AG10803 (cell line): ENCODE results near the gene LGALSL.
"Not testable (repeated sequence)": the region's sequence is repeated elsewhere in the genome, so short reads cannot be mapped to it uniquely, and the experiment has no call there.

Experiments used
- DNase-seq: peaks from one replicate; pipeline ENCODE4 v3.0.0; 2010; ENCODE audit warnings: low read depth
- H3K4me3 ChIP-seq: 2 replicates; pipeline ENCODE4 v1.5.1; 2011; ENCODE audit warnings: mild to moderate bottlenecking, low read length, control low read depth
- CTCF ChIP-seq: conservative IDR thresholded peaks from 2 replicates; pipeline ENCODE4 v1.5.1; 2011; ENCODE audit warnings: mild to moderate bottlenecking, low read length, control low read depth, inconsistent platforms

The LGALSL gene

GRCh38 chr2:64442801-64443429 is 11.0 kb upstream of the LGALSL start:
- H3K4me3 ChIP-seq, result no peak overlapping the region
- no peak for DNase-seq
- TF ChIP-seq CTCF, result no peak

- not testable (repeated sequence) for H3K4me3 ChIP-seq, DNase-seq
Measured at GRCh38 chr2:64445970-64446369, 8.0 kb upstream of the LGALSL start.

GRCh38 chr2:64447317-64448040 is 6.5 kb upstream of the LGALSL start:
- DNase-seq, result no peak
- H3K4me3 ChIP-seq, result no peak overlapping the region
- TF ChIP-seq CTCF, result no peak

- DNase-seq, result no peak
- no peak overlapping the region for H3K4me3 ChIP-seq
- TF ChIP-seq CTCF, result no peak
Measured at GRCh38 chr2:64448041-64448426, 5.9 kb upstream of the LGALSL start.

GRCh38 chr2:64451051-64451450 is 2.9 kb upstream of the LGALSL start:
- no peak for TF ChIP-seq CTCF
- no peak overlapping the region for H3K4me3 ChIP-seq
- DNase-seq, result no peak

- DNase-seq, result peak; percentile 15
- H3K4me3 ChIP-seq, result peak overlapping the region; percentile 46
Measured at GRCh38 chr2:64454386-64455332, 697 bp downstream of the LGALSL start.

More at GRCh38 chr2:64454386-64455332, 697 bp downstream of the LGALSL start:
- no peak for TF ChIP-seq CTCF
